Measurements from ENCODE around the gene MYLK4. TPM values are rescaled to one million over a fixed set of nuclear protein-coding genes. Genes with fewer than 3 reads are reported as not detected.

MYLK4 gene
- total RNA-seq, 1 donor from 2014 or later: 0.97 TPM

DNA sequence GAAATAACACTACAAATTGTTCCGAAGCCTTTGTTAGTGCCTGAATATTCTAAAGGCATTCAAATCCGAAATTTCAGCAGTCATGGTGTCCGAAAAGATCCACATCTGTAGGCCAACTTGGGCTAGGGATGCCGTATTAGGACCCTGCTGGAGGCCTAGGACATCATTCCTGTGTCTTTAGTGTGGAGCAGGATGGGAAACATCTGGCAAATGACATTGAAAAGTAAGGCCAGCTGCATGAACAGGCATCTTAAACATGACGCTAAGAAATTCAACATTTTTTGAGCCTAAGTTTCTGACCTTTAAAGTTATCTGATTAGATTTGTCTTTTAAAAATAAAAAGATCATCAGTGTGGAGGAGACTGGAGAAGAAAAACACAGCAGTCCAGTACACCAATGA lies 91.3 kb downstream of the MYLK4 start:
- H3K27me3 Mint-ChIP-seq (ENCODE audit: unreplicated experiment): no peaks in the 10 kb centered on the region
- no peaks in the 10 kb centered on the region for H3K9me3 Mint-ChIP-seq (ENCODE audit: unreplicated experiment)
- no peak overlapping the region for H3K27ac Mint-ChIP-seq (ENCODE audit: unreplicated experiment)
- no peak for DNase-seq (ENCODE audit: low spot score)
- no peak overlapping the region for H3K4me3 Mint-ChIP-seq (ENCODE audit: unreplicated experiment)
- H3K4me1 Mint-ChIP-seq (ENCODE audit: unreplicated experiment): no peaks in the 10 kb centered on the region
- H3K36me3 Mint-ChIP-seq (ENCODE audit: low read depth, unreplicated experiment): no peaks in the 10 kb centered on the region
- TF ChIP-seq, protein P1, sequence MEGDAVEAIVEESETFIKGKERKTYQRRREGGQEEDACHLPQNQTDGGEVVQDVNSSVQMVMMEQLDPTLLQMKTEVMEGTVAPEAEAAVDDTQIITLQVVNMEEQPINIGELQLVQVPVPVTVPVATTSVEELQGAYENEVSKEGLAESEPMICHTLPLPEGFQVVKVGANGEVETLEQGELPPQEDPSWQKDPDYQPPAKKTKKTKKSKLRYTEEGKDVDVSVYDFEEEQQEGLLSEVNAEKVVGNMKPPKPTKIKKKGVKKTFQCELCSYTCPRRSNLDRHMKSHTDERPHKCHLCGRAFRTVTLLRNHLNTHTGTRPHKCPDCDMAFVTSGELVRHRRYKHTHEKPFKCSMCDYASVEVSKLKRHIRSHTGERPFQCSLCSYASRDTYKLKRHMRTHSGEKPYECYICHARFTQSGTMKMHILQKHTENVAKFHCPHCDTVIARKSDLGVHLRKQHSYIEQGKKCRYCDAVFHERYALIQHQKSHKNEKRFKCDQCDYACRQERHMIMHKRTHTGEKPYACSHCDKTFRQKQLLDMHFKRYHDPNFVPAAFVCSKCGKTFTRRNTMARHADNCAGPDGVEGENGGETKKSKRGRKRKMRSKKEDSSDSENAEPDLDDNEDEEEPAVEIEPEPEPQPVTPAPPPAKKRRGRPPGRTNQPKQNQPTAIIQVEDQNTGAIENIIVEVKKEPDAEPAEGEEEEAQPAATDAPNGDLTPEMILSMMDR (IDR thresholded peaks at IDR 0.05; ENCODE audit: unreplicated experiment): no peak

DNA sequence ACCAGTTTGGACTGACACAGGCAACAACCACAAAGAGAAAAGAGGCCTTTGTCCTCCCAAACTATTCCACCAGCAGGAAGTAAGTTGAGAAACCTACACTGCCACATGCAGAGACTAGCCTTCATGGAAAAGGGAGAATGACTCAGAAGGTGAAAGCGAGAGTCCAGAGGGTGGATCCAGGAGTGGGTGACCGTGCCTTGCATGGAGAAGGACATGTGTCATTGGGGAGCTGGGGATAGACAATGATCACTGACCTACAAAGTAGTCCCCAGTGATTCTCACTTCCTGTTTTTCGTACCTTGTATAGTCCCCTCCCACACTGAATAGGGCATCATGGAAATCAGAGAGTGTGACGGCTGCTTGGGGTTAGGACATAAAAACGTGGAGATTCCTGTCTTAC lies 91.9 kb downstream of the MYLK4 start:
- Mint-ChIP-seq H3K27ac (ENCODE audit: unreplicated experiment) (no peak overlapping the region), H3K36me3 (ENCODE audit: low read depth, unreplicated experiment) (no peaks in the 10 kb centered on the region), H3K27me3 (ENCODE audit: unreplicated experiment) (no peaks in the 10 kb centered on the region), H3K4me1 (ENCODE audit: unreplicated experiment) (no peaks in the 10 kb centered on the region), H3K9me3 (ENCODE audit: unreplicated experiment) (no peaks in the 10 kb centered on the region), H3K4me3 (ENCODE audit: unreplicated experiment) (no peak overlapping the region)
- no peak for DNase-seq (ENCODE audit: low spot score)
- TF ChIP-seq, protein P1 (IDR thresholded peaks at IDR 0.05; ENCODE audit: unreplicated experiment): no peak

GRCh38 chr6:2656460-2657079 lies 94.2 kb downstream of the MYLK4 start:
- TF ChIP-seq, protein P1 (IDR thresholded peaks at IDR 0.05; ENCODE audit: unreplicated experiment): no peak
- no peaks in the 10 kb centered on the region for H3K36me3 Mint-ChIP-seq (ENCODE audit: low read depth, unreplicated experiment)
- no peak overlapping the region for H3K27ac Mint-ChIP-seq (ENCODE audit: unreplicated experiment)
- no peaks in the 10 kb centered on the region for H3K9me3 Mint-ChIP-seq (ENCODE audit: unreplicated experiment)
- no peak for DNase-seq (ENCODE audit: low spot score)
- H3K4me3 Mint-ChIP-seq (ENCODE audit: unreplicated experiment): no peak overlapping the region
- H3K4me1 Mint-ChIP-seq (ENCODE audit: unreplicated experiment): no peaks in the 10 kb centered on the region
- H3K27me3 Mint-ChIP-seq (ENCODE audit: unreplicated experiment): no peaks in the 10 kb centered on the region

DNA sequence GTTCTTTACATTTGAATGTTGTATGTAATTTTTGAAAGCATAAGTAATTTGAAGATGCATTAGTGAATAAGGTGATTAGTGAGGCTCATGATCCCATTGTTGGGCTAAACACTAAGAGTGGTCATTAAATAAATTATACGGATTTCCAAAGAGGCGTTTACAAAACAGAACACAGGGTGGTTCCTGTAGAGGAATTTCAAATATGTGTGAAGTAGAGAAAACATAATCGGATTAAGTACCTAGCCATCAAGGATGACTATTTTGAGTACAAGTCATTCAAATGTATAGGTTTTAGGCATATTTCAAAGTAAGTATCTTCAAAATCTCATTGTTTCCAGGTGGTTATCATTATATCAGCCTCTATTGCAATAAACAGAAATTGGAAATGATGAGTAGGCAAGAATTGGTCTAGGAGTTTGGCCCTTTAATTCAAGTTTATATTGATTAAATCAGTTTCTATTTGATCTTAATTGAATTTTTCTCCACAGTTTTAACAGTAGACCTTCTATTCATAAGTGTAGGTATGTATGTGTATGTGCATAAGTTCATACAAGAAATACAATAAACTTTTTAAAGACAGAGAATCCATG lies 94.8 kb downstream of the MYLK4 start:
- H3K4me3 Mint-ChIP-seq (ENCODE audit: unreplicated experiment): no peak overlapping the region
- no peaks in the 10 kb centered on the region for H3K9me3 Mint-ChIP-seq (ENCODE audit: unreplicated experiment)
- TF ChIP-seq, protein P1 (IDR thresholded peaks at IDR 0.05; ENCODE audit: unreplicated experiment): no peak
- H3K27ac Mint-ChIP-seq (ENCODE audit: unreplicated experiment): no peak overlapping the region
- H3K36me3 Mint-ChIP-seq (ENCODE audit: low read depth, unreplicated experiment): no peaks in the 10 kb centered on the region
- no peak for DNase-seq (ENCODE audit: low spot score)
- H3K4me1 Mint-ChIP-seq (ENCODE audit: unreplicated experiment): no peaks in the 10 kb centered on the region
- H3K27me3 Mint-ChIP-seq (ENCODE audit: unreplicated experiment): no peaks in the 10 kb centered on the region

GRCh38 chr6:2653369-2654032 lies 97.2 kb downstream of the MYLK4 start:
- no peaks in the 10 kb centered on the region for H3K9me3 Mint-ChIP-seq (ENCODE audit: unreplicated experiment)
- no peak for DNase-seq (ENCODE audit: low spot score)
- H3K36me3 Mint-ChIP-seq (ENCODE audit: low read depth, unreplicated experiment): no peaks in the 10 kb centered on the region
- TF ChIP-seq, protein P1 (IDR thresholded peaks at IDR 0.05; ENCODE audit: unreplicated experiment): no peak
- H3K27ac Mint-ChIP-seq (ENCODE audit: unreplicated experiment): no peak overlapping the region
- H3K4me1 Mint-ChIP-seq (ENCODE audit: unreplicated experiment): no peaks in the 10 kb centered on the region
- H3K4me3 Mint-ChIP-seq (ENCODE audit: unreplicated experiment): no peak overlapping the region
- H3K27me3 Mint-ChIP-seq (ENCODE audit: unreplicated experiment): no peaks in the 10 kb centered on the region
